Endothelial cell of umbilical vein (primary cell): ENCODE data around the gene MRPL55.

Experiments
- EZH2 ChIP-seq: IDR thresholded peaks from 2 replicates; pipeline ENCODE4 v1.6.1; 2012; ENCODE audit warnings: borderline replicate concordance, low read depth, mild to moderate bottlenecking, moderate library complexity, low read length, inconsistent platforms; ENCODE audit not compliant: severe bottlenecking
- FOS ChIP-seq: IDR thresholded peaks from 2 replicates; pipeline ENCODE4 v1.6.1; 2011; ENCODE audit warnings: mild to moderate bottlenecking, low read length, moderate library complexity, borderline replicate concordance; ENCODE audit not compliant: insufficient read depth
- GATA2 ChIP-seq: IDR thresholded peaks from 2 replicates; pipeline ENCODE4 v1.7.0; 2011; ENCODE audit warnings: low read depth, mild to moderate bottlenecking, moderate library complexity, mixed read lengths, low read length; ENCODE audit not compliant: insufficient read length, insufficient read depth
- POLR2A ChIP-seq: IDR thresholded peaks from 2 replicates; pipeline ENCODE4 v1.6.1; 2012; ENCODE audit warnings: low read depth, mild to moderate bottlenecking, control low read depth, low read length
- POLR2AphosphoS5 ChIP-seq: IDR thresholded peaks from 2 replicates; pipeline ENCODE4 v1.6.1; 2012; ENCODE audit warnings: low read depth, mild to moderate bottlenecking, control low read depth, low read length, moderate library complexity; ENCODE audit not compliant: insufficient read depth
- TF ChIP-seq, protein P1 (sequence below), 2 donors: IDR thresholded peaks; 1 replicate in 1 of 2; 2 replicates in 1 of 2; pipeline ENCODE4 v1.5.1; 2011; ENCODE audit warnings: low read length in 2 of 2, mild to moderate bottlenecking in 2 of 2, moderate library complexity in 2 of 2, control low read depth in 1 of 2, inconsistent platforms in 1 of 2, low read depth in 1 of 2; ENCODE audit not compliant: insufficient read depth in 1 of 2; ENCODE audit errors: extremely low read depth in 1 of 2
- TF ChIP-seq, protein P2 (sequence below): IDR thresholded peaks from 2 replicates; pipeline ENCODE4 v1.6.1; 2011; ENCODE audit not compliant: insufficient read depth, insufficient read length

DNA sequence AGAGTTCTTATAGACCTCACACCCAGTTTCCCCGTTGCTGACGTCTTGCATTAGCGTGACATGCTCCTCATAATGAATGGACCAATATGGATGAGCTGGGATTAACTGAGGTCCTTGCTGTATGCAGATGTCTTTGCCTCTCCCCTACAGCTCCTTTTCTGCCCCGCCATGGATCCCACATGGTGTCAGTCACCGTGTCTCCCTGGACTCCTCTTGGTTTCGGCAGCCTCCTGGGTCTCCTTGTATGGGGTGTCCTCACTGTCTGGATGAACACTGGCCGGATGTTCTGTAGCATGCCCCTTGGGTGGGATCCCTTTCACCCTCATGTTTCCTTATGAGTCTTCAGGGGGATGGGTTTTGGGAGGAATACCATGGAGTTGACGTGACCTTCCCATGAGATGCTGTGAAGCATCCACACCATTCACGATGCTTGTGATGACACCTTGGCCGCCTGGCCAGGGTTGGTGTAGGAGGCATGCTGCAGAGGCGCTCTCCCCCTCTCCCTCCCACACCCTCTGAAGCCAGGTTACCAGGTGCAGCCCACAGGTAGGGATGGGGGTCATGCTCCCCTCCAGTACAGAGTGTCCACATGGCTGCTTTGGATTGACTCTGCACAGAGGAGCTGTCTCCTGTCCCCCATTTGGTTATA lies 45.0 kb upstream of the MRPL55 start:
- TF ChIP-seq POLR2A (no peak), POLR2AphosphoS5 (no peak), FOS (no peak), GATA2 (no peak), EZH2 (no peak)
- TF ChIP-seq, protein P1, sequence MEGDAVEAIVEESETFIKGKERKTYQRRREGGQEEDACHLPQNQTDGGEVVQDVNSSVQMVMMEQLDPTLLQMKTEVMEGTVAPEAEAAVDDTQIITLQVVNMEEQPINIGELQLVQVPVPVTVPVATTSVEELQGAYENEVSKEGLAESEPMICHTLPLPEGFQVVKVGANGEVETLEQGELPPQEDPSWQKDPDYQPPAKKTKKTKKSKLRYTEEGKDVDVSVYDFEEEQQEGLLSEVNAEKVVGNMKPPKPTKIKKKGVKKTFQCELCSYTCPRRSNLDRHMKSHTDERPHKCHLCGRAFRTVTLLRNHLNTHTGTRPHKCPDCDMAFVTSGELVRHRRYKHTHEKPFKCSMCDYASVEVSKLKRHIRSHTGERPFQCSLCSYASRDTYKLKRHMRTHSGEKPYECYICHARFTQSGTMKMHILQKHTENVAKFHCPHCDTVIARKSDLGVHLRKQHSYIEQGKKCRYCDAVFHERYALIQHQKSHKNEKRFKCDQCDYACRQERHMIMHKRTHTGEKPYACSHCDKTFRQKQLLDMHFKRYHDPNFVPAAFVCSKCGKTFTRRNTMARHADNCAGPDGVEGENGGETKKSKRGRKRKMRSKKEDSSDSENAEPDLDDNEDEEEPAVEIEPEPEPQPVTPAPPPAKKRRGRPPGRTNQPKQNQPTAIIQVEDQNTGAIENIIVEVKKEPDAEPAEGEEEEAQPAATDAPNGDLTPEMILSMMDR (IDR thresholded peaks at IDR 0.05; ENCODE audit: extremely low read depth in 1 of 2, insufficient read depth in 1 of 2, low read depth in 1 of 2, low read length in 2 of 2): no peak
- TF ChIP-seq, protein P2, sequence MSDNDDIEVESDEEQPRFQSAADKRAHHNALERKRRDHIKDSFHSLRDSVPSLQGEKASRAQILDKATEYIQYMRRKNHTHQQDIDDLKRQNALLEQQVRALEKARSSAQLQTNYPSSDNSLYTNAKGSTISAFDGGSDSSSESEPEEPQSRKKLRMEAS: no peak
